GM12891 (cell line): Measurements from ENCODE around the gene COG5.

Experiments
- PAX5 ChIP-seq: IDR thresholded peaks from 2 replicates; pipeline ENCODE4 v1.6.1; 2011; ENCODE audit warnings: low read length, moderate library complexity, mild to moderate bottlenecking; ENCODE audit not compliant: insufficient read depth, severe bottlenecking
- POLR2A ChIP-seq: IDR thresholded peaks from 2 replicates; pipeline ENCODE4 v1.6.1; 2011; ENCODE audit warnings: low read depth, low read length, control low read depth
- POLR2AphosphoS5 ChIP-seq: IDR thresholded peaks from 2 replicates; pipeline ENCODE4 v1.6.1; 2011; ENCODE audit warnings: low read depth, low read length, control low read depth
- POU2F2 ChIP-seq: IDR thresholded peaks from 2 replicates; pipeline ENCODE4 v1.6.1; 2011; ENCODE audit warnings: low read depth, mild to moderate bottlenecking, control low read depth, low read length, moderate library complexity
- TAF1 ChIP-seq: IDR thresholded peaks from 2 replicates; pipeline ENCODE4 v1.6.1; 2011; ENCODE audit warnings: low read depth, low read length, control low read depth

DNA sequence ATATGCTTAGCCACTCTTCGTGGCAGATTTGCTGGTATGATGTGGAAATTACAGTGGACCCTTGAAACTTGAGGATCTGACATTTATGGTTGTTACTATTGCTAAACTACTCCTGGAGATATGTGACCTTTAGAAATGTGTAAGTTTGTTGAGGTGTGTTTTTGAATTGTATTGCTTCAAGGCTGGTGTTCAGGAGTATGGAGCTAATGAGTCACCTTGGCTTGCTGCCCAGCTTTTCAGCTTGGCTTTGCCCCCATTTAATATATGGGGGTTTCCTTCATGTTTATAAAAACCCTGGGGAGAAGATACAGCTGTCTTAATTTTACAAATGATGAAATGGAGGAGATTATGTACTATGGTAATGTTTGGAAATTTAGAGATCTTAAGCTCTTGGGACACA lies 383.3 kb downstream of the COG5 start:
- TF ChIP-seq POLR2A (no peak), TAF1 (no peak), POLR2AphosphoS5 (no peak), PAX5 (no peak), POU2F2 (no peak)
